ENCODE measurements around the gene SYT17.

The SYT17 gene, protein sequence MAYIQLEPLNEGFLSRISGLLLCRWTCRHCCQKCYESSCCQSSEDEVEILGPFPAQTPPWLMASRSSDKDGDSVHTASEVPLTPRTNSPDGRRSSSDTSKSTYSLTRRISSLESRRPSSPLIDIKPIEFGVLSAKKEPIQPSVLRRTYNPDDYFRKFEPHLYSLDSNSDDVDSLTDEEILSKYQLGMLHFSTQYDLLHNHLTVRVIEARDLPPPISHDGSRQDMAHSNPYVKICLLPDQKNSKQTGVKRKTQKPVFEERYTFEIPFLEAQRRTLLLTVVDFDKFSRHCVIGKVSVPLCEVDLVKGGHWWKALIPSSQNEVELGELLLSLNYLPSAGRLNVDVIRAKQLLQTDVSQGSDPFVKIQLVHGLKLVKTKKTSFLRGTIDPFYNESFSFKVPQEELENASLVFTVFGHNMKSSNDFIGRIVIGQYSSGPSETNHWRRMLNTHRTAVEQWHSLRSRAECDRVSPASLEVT

DNA sequence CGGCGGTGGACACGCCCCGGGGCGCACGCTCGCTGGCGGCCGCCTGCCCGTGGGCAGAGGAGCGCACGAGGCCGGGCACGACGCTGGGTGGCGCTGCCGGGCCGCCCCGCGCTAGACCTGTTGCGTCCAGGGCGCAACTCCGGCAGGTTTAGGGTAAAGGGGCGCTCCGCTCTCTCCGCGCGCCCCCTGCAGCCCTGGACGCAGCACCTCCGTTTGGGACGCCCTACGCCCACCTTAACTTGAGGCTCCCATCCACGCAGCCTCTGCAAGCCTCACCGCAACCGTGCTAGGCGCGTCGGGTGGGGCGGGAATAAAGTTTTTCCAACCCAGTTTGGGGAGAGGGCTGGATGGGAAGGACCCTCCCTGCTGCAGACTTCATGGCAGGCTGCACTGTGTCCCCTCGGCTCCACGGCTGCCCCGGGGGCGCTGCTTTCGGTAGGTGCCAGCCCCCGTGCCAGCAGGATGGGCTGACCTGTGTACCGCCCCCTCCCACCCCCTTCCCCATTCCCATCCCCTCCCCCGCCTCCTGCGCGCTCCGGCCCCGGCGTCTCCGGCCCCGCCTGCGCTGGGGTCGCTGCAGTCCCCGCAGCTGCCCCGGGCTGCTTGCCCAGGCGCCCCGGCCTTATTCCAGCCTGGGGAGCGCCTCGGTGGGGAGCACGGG is at the start of gene SYT17:
TSS of gene SYT17 (plus strand) at position 531 of the 661 bp plus-strand sequence. CDS start 407 bp downstream, outside the sequence.
- DNase-seq, result peak; percentile 69

DNA sequence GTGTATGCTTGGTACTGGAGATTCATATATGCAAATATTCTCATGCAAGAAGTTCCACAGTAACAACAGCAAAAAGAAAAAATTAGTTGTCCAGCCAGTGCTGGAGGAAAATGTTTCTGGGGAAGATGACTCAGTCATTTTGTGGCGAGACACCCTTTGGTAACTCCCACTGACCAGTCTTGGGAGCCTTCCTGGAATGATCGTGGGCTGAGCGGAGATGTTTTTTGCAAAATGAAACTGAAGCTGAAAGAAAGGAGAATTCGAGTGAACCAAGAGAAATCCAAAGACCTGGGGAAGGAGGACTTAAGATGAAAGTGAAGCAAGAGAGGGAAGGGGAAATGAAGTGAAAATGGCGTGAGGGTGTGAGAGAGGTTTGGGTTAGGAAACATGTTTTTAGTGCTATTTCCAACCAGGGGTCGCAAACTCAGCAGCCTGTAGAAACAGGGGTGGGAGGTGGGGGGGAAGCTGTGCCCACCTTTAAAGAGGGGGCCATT is 49.1 kb upstream of the SYT17 start:
- DNase-seq, result peak; percentile 67

DNA sequence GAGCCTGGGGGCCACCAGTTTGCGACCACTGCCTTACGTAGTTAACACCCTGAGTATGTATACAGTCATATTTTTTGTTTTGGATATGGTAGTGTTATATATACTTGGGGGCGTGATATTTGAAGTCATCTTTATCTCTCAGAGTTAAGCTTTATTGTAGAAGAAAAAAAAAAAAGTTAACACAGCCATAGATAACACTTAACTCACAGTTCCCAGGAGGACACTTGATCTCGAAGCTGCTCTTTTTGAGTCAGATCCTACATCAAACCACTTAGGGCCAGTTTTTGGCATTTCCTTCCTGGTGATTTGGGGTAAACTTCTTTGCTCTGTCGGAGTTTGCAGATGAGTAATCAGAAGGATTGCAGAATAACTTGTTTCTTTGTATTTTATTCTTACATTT is 48.5 kb upstream of the SYT17 start:
- DNase-seq, result no peak

DNA sequence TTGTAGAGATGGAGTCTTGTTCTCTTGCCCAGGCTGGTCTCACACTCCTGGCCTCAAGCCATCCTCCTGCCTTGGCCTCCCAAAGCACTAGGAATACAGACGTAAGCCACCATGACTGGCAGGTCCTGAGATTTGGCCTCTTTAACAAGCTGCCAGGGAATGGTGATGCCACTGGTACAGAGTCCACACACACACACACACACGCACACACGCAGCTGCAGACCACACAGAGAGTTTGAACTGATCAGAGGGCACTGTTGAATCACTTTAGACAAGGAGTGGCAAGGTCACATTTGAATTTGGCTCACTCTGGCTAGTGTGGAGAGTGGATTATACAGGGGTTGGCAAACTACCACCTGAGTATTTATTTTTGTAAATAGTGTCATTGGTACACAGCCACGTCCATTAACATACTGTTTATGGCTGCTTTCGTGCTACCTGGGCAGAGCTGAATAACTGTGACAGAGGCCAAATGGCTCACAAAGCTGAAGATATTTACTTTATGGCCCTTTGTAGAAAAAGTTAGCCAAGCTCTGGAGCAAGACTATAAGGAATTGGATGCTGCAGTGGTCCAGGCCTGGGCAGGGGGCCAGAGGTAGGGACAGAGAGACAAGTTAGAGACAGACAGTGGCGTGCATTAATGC is 44.4 kb upstream of the SYT17 start:
- no peak for DNase-seq

DNA sequence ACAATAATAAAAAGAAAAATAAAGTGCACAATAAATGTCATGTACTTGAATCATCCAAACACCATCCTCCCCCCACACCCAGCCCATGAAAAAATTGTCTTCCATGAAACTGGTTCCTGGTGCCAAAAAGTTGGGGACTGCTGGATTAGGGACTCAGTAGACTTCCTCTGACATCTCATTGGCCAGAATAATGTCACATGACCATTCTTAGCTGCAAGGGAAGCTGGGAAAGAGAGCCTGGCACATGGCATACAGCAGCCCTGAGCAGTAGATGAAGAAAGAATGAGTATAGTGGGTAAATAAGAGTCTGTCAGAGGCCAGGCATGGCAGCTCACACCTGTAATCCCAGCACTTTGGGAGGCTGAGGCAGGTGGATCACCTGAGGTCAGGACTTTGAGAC is 41.7 kb upstream of the SYT17 start:
- no peak for DNase-seq

DNA sequence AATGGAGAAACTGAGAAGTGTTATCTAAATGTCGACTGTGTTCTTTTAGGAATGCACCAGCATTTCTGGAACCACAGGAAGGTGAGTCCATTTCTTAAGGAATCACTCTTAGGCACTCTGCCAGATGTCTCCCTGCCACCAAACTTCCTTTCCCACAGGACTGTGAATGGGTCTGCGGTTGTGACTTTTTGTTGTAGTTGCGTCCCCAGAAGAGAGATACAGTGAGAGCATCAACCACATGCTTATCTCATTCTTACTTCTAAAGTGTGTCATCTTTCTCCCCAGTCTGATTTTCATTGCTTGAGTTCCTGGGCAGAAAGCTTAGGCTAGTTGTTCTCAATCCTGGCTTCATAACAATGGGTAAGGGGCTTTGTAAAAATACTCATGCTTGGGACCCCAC is 40.8 kb upstream of the SYT17 start:
- DNase-seq, result peak; percentile 7

DNA sequence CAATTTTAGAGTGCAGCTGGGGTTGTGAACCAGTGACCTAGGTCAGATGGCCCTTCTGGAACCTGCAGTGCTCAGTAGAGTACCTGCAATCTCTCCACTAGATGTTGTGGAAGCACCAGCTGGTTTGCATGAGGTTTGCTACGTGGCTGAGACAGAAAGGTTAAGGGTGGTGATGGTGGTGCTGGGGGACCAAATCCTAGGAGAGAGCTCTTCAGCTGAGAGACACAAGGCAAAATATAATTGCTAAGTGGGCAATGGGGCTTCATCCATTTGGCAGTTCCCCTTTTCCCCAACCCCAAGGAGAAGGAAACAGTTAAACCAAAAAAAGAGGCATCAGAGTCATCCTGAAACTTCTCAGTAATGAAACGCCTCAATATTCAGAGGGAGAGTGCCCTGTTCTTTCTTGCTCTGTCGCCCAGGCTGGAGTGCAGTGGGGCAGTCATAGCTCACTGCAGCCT is 40.3 kb upstream of the SYT17 start:
- peak; percentile 23 for DNase-seq

DNA sequence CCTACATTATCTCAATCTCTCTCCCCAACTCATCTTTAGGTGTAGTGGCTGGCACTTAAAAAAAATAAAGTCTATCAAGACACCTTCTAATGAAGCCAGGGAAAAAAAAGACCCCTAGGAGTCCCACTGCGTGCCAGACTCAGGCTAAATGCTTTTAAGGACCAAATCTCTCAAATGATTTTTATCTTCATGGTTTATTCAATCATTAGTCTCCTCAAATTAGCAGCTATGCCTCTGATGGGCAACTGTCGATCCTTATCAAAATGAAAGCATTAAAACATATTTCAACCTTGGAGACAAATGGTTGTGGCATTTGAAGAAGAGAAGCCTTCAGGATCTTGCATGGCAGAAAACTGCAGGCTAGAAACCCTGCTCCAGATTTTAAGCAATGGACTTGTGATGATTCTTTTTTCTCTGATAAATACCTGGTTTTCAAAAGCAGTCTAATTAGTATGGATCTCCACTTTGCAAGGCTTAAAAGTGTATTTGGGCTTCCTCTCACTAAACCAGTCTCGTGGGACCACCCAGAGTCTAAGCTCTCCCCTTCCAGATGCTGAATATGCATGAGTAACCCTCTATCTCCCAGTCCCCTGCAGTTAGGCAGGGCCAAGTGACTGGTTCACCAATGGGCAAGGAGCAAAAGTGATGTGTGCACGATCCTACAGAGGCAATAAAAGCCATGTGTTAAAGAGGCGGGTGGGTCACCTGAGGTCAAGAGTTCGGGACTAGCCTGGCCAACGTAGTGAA is 39.4 kb upstream of the SYT17 start:
- DNase-seq, result no peak

DNA sequence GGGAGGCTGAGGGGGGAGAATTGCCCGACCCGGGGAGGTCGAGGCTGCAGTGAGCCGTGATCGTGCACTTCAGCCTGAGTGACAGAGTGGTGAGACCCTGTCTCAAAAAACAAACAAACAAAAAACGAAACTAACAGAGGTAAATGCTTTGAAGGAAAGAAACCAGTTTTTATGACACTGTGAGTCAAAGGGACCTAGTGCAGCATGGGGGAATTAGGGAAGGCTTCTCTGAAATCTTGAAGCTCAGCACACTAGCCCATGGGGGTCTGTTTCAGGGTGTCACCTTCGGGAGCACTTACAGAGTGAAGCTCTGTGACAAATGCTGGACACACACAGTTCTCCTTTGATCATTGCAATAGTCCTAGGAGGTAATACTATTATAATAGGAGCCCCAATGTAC is 37.7 kb upstream of the SYT17 start:
- DNase-seq, result no peak

DNA sequence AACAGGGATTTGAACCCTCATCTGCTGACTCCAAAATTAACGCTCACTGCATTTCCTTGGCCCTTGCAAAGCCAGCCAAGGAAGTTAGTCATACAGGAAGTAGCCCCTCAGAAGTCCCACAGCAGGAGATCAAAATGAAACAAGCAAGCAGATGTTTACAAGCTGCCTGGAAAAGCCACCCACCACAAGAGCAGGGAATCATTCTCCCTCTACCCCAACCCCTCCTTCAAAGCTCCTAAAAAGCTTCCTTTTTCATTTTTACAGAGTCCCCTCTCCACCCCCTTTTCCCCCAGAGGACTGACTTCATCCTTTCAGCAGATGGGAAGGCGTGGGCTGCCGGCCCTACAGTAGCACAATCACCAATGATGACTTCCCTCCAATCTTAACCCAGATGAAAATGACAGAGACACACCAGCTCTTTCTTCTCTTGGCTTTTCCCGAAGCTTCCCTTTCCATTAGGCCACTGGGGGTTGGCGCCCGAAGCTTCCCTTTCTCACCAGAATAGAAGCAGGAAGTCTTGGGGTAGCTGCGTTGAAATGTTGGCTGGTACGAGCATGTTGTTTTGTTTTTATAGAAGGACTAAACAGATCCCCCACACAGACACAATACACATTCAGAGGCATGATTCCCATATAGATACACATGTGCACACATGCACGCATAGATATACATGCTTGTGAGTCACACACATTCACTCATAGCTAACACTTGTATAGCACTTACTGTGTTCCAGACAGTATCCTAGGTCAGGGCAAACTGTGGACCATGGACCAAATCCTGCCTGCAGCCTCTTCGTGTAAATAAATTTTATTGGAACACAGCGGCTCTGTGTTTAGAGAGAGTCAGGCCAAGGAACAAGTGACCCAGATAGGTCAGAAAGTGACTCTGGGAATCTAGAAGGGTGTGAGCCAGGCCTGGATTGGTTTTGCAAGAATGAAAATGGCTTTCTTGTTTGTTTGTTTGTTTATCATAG is 36.9 kb upstream of the SYT17 start:
- peak; percentile 18 for DNase-seq

DNA sequence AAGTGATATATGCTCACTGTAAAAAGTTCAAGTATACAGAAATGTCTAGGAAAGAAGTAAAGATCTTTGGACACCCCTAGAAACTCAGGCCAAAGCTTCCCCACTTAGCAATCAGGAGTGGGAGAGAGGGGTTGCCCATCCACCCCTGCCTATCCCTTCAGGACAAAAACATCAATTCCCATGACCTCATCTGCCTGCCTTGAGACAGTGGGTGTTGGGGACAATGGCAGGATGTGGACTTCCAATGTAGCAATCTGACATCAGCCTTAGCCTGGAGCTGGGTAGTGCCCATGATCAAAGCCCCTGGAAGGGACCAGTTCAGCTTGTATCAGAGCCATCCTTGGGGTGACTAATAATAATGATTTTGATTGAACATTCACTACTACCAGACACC is 36.2 kb upstream of the SYT17 start:
- no peak for DNase-seq

DNA sequence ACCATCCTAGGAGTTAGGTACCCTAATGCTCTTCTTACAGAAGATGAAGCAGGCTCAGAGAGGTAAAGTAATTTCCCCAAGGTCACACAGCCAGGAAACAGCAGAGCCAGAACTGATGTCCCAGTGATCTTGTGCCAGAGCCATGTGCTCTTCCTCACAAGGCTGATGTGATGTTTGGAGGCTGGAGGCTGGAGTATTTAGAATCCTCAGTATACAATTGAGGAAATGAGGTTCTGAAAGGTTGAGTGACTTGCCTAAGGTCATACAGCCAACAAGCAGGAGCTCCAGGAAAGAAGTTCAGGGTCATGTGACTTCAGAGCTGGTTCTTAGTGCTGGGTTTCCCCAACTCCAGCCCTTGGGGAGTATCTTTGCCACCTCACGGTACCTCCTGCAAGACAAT is 35.8 kb upstream of the SYT17 start:
- no peak for DNase-seq

DNA sequence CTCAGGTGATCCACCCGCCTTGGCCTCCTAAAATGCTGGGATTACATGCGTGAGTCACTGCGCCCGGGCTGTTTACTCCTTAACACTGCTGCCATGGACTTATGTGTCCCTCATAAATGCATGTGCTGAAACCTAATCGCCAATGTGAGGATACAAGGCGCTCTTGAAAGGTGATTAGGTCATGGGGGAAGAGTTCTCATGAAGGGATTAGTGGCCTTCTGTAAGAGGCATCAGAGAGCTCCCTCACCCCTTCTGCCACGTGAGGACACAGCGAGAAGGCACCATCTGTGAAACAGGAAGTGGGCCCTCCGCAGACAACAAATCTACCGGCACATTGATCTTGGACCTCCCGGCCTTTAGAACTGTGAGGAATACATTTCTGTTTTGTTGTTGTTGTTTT is 35.1 kb upstream of the SYT17 start:
- no peak for DNase-seq

DNA sequence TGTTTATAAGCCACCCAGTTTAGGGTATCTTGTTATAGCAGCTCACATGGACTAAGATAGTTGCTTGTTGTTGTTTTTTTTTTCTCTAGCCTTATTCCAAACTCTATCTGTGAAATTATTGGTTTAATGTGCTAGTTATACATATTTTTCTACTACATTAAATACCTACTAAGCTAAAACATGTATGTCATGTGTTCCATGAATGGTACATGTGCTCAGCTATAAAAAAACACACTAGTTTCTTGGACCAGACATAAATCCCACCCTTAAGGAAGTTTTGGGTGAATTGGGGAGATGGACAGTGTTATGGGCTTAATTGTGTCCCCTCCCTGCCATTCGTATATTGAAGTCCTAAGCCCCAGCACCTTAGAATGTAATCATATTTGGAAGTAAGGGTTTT is 34.4 kb upstream of the SYT17 start:
- DNase-seq, result no peak

DNA sequence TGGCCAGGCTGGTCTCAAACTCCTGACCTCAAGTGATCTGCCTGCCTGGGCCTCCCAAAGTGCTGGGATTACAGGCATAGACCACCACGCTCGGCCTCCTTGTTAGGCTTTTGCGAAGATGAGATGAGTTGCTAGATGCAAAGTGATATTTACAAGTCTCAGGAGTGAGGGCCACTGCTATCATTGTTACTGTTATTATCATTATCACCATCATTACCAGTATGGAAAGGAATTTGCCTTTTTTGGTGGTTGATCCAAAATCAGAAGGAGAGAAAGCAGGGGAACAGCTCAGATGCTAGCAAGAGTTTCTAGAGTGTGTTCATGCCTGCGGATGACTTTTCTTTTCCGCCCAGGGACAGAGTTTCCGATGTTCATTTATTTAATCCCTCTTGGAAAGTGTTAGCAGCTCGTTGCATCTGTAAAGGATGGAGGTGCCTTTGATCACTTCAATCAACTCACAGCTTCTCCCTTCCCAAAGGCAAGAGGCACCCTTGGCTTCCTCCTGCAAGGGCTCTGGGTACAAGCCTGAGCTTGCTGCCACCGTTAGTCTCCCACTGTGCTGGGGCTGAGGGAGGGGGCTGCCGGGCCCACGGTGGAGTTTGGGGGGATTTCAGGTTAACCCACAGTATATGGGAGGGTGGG is 32.7 kb upstream of the SYT17 start:
- no peak for DNase-seq

DNA sequence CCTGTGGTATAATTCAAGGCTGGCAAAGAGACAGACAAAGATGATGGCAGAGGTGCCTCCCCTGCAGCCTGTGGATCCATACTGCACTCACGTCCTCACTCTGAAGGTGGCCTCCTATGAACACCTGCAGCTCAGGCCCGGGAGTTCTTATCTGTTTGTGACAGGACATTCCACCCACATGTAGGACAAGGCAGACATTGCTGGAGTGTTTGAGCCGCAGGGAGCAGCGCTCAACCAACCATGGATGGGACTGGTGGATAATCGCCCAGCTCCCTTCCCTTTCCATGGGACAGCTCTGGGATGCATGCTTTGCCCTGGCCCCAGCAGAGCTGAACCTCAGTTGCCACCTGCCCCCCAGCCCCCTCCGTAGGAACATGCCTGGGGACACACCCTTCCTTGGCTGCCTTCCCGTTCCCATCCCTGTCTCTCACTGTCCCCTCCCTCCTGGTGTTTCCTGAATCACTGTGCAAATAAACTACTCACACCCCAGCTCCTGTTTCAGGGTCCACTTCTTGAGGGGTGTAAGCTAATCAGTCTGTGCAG is 32.1 kb upstream of the SYT17 start:
- DNase-seq, result no peak

DNA sequence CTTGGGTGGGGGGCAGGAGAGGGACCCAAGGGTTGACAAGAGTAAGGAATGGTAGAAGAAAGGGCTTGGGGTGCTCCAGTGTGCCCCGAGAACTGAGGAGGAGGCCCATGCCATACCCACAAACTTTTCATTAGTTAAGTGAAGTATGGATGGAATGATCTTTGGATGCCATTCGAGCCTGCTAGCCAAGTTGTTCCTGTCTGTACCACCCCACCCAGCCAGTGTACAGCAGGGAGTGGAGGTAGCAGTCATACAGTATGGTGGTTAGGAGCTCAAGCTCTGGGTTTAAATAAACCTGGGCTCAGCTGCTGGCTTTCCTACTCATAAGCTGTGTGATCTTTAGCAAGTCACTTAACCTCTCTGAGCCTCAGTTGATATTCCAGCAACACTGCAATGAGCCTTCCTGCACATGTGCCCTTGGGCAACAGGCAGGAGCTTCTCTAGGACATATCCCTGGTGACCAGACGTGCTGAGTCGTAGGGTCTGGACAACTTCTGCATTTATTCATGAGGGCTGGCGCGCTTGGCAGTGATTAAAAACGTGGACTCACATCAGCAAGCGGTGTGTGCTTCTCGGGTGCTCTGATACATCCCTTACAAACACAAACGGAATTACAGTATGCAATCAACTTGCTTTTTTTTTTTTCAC is 31.4 kb upstream of the SYT17 start:
- no peak for DNase-seq

DNA sequence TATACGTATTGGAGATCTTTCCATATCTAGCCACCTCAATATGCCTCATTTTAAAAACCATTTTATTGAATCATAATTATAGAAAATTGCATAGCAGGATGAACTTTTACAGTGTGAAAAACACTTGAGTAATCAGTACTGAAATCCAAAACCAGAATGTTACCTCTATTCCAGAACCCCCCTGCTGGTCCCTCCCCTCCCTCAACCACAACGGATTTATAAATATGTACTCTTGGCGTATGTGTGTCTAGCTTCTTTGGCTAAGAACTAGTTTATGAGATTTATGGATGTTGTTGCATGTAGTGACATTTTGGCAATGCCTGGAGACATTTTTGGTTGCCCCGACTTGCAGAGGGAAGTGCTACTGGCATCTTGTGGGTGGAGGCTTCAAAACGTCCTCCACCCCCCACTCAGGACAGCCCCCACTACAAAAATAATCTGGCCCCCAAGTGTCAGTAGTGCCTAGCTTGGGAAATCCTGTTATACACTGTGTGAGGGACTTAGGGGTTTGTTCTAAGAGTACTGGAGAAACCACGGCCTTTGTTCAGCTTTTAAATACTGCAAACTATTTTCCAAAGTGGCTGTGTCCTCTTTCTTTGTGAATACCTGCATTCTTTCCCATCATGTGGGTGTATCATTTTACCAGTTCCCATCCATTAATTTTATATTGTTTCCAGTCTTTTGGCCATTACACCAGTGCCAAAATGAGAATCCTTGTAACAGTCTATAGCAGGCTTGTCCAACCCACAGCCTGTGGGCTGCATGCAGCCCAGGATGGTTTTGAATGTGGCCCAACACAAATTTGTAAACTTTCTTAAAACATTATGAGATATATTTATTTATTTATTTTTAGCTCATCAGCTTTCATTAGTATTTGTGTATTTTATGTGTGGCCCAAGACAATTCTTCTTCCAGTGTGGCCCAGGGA is 30.6 kb upstream of the SYT17 start:
- no peak for DNase-seq

DNA sequence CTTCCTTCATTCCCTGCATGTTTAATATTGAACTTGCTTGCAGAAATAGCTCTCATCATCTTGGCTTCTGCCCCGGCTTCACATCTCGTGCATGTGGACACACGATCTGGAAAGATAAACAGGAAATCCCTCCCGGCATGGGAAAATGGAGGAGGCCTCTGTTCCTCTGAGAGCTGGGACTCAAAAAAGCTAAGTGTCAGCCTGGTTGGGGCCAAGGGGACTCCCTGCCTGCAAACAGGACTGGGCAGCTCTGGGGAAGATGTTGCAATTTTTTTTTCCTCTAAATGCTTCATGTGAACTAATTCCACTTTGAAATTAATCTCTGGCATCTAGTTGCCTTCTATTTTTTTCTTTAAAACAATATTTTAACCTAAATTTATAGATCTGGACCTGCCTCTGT is 29.4 kb upstream of the SYT17 start:
- DNase-seq, result no peak

Measured in stimulated activated CD4-positive, alpha-beta T cell treated with anti-CD3 and anti-CD28 coated beads, Interleukin-15, amount 100 ng/mL, for 24 hours (primary cell).